ENCODE results near the gene SNX27.

Gene SNX27

DNA sequence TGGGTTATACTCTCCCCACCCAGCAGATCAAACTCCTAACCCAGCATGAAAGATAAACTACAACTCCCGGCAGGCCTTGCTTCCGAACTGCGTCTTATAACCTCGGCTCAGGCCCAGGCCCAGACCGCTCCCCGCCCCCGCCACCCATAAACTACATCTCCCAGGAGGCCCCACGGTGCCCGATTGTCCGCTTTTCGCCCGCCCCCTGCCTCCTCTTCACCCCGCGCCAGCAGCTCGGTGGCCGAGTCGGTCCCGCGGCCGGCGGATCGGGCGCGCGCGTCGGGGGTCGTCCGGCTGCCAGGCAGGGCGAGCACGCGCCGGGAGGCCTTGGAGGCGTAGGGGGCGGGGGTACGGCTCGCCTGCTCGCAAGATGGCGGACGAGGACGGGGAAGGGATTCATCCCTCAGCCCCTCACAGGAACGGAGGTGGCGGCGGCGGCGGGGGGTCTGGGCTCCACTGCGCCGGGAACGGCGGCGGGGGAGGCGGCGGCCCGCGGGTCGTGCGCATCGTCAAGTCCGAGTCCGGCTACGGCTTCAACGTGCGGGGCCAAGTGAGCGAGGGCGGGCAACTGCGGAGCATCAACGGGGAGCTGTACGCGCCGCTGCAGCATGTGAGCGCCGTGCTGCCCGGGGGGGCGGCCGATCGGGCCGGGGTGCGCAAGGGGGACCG lies at the start of gene SNX27:
Gene SNX27 (plus strand): TSS at position 219 of the 669 bp plus-strand sequence. CDS start 152 bp downstream, at position 371.
- Histone ChIP-seq H3K36me3 (ENCODE audit: control insufficient read depth in 2 of 2, insufficient read depth in 1 of 2, low read length in 2 of 2) (peaks cover 0 to 7% of the 10 kb centered on the region in 2 experiments; a peak in 2 of 3 replicates), H3K4me1 (ENCODE audit: control insufficient read depth, insufficient read depth, low read length) (peaks cover 20% of the 10 kb centered on the region), H3K9me3 (ENCODE audit: control insufficient read depth, insufficient read depth, low read depth, low read length) (no peaks in the 10 kb centered on the region), H3K4me3 (ENCODE audit: low read depth, low read length) (peak within 1 kb of the TSS; percentile 97), H3K27ac (ENCODE audit: extremely low read depth, low read depth, low read length) (peak within 1 kb of the TSS; percentile 79)
- POLR2A ChIA-PET, result interaction anchor here (0.6 to 1.5 kb wide), 6 partner anchors 8 to 187 kb away, joined by 3 to 8 read pairs (median 4); partner anchors contain the start of gene TUFT1
- CTCF ChIA-PET, result interaction anchor here (0.7 kb wide), 2 partner anchors 79 to 383 kb away, joined by 3 to 7 read pairs; no protein-coding TSS in a partner anchor
- no peak for TF ChIP-seq ZNF366 (tag by site-specific recombination; conservative IDR thresholded peaks at IDR 0.05)
- no peak for TF ChIP-seq ZFP41 (tag by site-specific recombination; IDR thresholded peaks at IDR 0.05; ENCODE audit: borderline replicate concordance)
- no peak for TF ChIP-seq ZNF404 (tag by site-specific recombination; IDR thresholded peaks at IDR 0.05)
- TF ChIP-seq HOXA7 (CRISPR knock-in tag; IDR thresholded peaks at IDR 0.05; ENCODE audit: borderline replicate concordance), result no peak
- TF ChIP-seq ZNF350 (tag by site-specific recombination; IDR thresholded peaks at IDR 0.05), result no peak
- TF ChIP-seq ZNF785 (tag by site-specific recombination; IDR thresholded peaks at IDR 0.05), result no peak
- TF ChIP-seq, protein P1, sequence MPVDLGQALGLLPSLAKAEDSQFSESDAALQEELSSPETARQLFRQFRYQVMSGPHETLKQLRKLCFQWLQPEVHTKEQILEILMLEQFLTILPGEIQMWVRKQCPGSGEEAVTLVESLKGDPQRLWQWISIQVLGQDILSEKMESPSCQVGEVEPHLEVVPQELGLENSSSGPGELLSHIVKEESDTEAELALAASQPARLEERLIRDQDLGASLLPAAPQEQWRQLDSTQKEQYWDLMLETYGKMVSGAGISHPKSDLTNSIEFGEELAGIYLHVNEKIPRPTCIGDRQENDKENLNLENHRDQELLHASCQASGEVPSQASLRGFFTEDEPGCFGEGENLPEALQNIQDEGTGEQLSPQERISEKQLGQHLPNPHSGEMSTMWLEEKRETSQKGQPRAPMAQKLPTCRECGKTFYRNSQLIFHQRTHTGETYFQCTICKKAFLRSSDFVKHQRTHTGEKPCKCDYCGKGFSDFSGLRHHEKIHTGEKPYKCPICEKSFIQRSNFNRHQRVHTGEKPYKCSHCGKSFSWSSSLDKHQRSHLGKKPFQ (tag by site-specific recombination; IDR thresholded peaks at IDR 0.05), result no peak
- no peak for TF ChIP-seq FEZF1 (tag by site-specific recombination; IDR thresholded peaks at IDR 0.05)
- TF ChIP-seq ZNF174 (tag by site-specific recombination; IDR thresholded peaks at IDR 0.05), result no peak
- no peak for TF ChIP-seq ZNF114 (tag by site-specific recombination; IDR thresholded peaks at IDR 0.05)
- TF ChIP-seq, protein P2, sequence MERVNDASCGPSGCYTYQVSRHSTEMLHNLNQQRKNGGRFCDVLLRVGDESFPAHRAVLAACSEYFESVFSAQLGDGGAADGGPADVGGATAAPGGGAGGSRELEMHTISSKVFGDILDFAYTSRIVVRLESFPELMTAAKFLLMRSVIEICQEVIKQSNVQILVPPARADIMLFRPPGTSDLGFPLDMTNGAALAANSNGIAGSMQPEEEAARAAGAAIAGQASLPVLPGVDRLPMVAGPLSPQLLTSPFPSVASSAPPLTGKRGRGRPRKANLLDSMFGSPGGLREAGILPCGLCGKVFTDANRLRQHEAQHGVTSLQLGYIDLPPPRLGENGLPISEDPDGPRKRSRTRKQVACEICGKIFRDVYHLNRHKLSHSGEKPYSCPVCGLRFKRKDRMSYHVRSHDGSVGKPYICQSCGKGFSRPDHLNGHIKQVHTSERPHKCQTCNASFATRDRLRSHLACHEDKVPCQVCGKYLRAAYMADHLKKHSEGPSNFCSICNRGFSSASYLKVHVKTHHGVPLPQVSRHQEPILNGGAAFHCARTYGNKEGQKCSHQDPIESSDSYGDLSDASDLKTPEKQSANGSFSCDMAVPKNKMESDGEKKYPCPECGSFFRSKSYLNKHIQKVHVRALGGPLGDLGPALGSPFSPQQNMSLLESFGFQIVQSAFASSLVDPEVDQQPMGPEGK (tag by site-specific recombination; IDR thresholded peaks at IDR 0.05), result peak; percentile 84
- TF ChIP-seq, protein P3, sequence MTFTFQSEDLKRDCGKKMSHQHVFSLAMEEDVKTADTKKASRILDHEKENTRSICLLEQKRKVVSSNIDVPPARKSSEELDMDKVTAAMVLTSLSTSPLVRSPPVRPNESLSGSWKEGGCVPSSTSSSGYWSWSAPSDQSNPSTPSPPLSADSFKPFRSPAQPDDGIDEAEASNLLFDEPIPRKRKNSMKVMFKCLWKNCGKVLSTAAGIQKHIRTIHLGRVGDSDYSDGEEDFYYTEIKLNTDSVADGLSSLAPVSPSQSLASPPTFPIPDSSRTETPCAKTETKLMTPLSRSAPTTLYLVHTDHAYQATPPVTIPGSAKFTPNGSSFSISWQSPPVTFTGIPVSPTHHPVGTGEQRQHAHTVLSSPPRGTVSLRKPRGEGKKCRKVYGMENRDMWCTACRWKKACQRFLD (tag by site-specific recombination; IDR thresholded peaks at IDR 0.05), result no peak
- TF ChIP-seq, protein P4, sequence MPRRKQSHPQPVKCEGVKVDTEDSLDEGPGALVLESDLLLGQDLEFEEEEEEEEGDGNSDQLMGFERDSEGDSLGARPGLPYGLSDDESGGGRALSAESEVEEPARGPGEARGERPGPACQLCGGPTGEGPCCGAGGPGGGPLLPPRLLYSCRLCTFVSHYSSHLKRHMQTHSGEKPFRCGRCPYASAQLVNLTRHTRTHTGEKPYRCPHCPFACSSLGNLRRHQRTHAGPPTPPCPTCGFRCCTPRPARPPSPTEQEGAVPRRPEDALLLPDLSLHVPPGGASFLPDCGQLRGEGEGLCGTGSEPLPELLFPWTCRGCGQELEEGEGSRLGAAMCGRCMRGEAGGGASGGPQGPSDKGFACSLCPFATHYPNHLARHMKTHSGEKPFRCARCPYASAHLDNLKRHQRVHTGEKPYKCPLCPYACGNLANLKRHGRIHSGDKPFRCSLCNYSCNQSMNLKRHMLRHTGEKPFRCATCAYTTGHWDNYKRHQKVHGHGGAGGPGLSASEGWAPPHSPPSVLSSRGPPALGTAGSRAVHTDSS (tag by site-specific recombination; IDR thresholded peaks at IDR 0.05), result peak; percentile 72
- TF ChIP-seq, protein P5, sequence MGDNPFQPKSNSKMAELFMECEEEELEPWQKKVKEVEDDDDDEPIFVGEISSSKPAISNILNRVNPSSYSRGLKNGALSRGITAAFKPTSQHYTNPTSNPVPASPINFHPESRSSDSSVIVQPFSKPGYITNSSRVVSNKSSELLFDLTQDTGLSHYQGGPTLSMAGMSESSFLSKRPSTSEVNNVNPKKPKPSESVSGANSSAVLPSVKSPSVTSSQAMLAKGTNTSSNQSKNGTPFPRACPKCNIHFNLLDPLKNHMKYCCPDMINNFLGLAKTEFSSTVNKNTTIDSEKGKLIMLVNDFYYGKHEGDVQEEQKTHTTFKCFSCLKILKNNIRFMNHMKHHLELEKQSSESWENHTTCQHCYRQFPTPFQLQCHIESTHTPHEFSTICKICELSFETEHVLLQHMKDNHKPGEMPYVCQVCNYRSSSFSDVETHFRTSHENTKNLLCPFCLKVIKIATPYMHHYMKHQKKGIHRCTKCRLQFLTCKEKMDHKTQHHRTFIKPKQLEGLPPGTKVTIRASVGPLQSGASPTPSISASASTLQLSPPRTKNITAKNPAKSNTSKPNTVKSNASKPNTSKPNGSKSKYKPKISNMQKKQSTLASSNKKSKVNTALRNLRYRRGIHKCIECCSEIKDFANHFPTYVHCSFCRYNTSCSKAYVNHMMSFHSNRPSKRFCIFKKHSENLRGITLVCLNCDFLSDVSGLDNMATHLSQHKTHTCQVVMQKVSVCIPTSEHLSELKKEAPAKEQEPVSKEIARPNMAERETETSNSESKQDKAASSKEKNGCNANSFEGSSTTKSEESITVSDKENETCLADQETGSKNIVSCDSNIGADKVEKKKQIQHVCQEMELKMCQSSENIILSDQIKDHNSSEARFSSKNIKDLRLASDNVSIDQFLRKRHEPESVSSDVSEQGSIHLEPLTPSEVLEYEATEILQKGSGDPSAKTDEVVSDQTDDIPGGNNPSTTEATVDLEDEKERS (tag by site-specific recombination; IDR thresholded peaks at IDR 0.05), result no peak
- TF ChIP-seq ZNF791 (tag by site-specific recombination; IDR thresholded peaks at IDR 0.05), result no peak
- TF ChIP-seq ZNF157 (tag by site-specific recombination; IDR thresholded peaks at IDR 0.05), result no peak
- peak; percentile 16; the same call in 1 of the 2 replicates for TF ChIP-seq SALL2 (tag by site-specific recombination; IDR thresholded peaks at IDR 0.05; ENCODE audit: borderline replicate concordance)
- TF ChIP-seq ZNF658 (tag by site-specific recombination; IDR thresholded peaks at IDR 0.05), result no peak
- TF ChIP-seq ZNF248 (tag by site-specific recombination; IDR thresholded peaks at IDR 0.05), result no peak
- no peak for TF ChIP-seq ZFP69B (tag by site-specific recombination; IDR thresholded peaks at IDR 0.05)
- TF ChIP-seq, protein P6, sequence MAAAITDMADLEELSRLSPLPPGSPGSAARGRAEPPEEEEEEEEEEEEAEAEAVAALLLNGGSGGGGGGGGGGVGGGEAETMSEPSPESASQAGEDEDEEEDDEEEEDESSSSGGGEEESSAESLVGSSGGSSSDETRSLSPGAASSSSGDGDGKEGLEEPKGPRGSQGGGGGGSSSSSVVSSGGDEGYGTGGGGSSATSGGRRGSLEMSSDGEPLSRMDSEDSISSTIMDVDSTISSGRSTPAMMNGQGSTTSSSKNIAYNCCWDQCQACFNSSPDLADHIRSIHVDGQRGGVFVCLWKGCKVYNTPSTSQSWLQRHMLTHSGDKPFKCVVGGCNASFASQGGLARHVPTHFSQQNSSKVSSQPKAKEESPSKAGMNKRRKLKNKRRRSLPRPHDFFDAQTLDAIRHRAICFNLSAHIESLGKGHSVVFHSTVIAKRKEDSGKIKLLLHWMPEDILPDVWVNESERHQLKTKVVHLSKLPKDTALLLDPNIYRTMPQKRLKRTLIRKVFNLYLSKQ (tag by site-specific recombination; IDR thresholded peaks at IDR 0.05; ENCODE audit: borderline replicate concordance), result no peak
- TF ChIP-seq, protein P7, sequence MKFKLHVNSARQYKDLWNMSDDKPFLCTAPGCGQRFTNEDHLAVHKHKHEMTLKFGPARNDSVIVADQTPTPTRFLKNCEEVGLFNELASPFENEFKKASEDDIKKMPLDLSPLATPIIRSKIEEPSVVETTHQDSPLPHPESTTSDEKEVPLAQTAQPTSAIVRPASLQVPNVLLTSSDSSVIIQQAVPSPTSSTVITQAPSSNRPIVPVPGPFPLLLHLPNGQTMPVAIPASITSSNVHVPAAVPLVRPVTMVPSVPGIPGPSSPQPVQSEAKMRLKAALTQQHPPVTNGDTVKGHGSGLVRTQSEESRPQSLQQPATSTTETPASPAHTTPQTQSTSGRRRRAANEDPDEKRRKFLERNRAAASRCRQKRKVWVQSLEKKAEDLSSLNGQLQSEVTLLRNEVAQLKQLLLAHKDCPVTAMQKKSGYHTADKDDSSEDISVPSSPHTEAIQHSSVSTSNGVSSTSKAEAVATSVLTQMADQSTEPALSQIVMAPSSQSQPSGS (tag by site-specific recombination; IDR thresholded peaks at IDR 0.05; ENCODE audit: low read depth), result no peak
